ENCODE results near the gene PAK4.

The PAK4 gene

GRCh38 chr19:39125554-39126311 is at the start of gene PAK4:
PAK4 (plus strand) TSS chr19:39125786; CDS start chr19:39169554, 43,768 bp downstream.
- DNase-seq: peak; percentile 97
- Histone ChIP-seq H3K36me3 (peaks cover 2% of the 10 kb centered on the region; the same call in 1 of the 2 replicates), H3K27me3 (ENCODE audit: insufficient read depth, low read depth, severe bottlenecking) (no peaks in the 10 kb centered on the region), H3K27ac (peak within 1 kb of the TSS; percentile 96), H3K9me3 (ENCODE audit: severe bottlenecking) (no peaks in the 10 kb centered on the region), H3K4me3 (ENCODE audit: low read depth, low read length) (peak within 1 kb of the TSS; percentile 74)
- TF ChIP-seq, protein P1, sequence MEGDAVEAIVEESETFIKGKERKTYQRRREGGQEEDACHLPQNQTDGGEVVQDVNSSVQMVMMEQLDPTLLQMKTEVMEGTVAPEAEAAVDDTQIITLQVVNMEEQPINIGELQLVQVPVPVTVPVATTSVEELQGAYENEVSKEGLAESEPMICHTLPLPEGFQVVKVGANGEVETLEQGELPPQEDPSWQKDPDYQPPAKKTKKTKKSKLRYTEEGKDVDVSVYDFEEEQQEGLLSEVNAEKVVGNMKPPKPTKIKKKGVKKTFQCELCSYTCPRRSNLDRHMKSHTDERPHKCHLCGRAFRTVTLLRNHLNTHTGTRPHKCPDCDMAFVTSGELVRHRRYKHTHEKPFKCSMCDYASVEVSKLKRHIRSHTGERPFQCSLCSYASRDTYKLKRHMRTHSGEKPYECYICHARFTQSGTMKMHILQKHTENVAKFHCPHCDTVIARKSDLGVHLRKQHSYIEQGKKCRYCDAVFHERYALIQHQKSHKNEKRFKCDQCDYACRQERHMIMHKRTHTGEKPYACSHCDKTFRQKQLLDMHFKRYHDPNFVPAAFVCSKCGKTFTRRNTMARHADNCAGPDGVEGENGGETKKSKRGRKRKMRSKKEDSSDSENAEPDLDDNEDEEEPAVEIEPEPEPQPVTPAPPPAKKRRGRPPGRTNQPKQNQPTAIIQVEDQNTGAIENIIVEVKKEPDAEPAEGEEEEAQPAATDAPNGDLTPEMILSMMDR (IDR thresholded peaks at IDR 0.05; ENCODE audit: low read depth, low read length): no peak

- H3K27ac ChIP-seq: no peak overlapping the region
- H3K4me3 ChIP-seq (ENCODE audit: low read depth, low read length): no peak overlapping the region
- H3K27me3 ChIP-seq (ENCODE audit: insufficient read depth, low read depth, severe bottlenecking): no peaks in the 10 kb centered on the region
- H3K36me3 ChIP-seq: no peaks in the 10 kb centered on the region
- no peaks in the 10 kb centered on the region for H3K9me3 ChIP-seq (ENCODE audit: severe bottlenecking)
- TF ChIP-seq, protein P1 (IDR thresholded peaks at IDR 0.05; ENCODE audit: low read depth, low read length): no peak
- no peak for DNase-seq
These were observed 48.3 kb upstream of the PAK4 start for GRCh38 chr19:39077323-39077722.

- no peak overlapping the region for H3K27ac ChIP-seq
- TF ChIP-seq, protein P1 (IDR thresholded peaks at IDR 0.05; ENCODE audit: low read depth, low read length): no peak
- no peaks in the 10 kb centered on the region for H3K9me3 ChIP-seq (ENCODE audit: severe bottlenecking)
- no peaks in the 10 kb centered on the region for H3K27me3 ChIP-seq (ENCODE audit: insufficient read depth, low read depth, severe bottlenecking)
- no peak for DNase-seq
- H3K4me3 ChIP-seq (ENCODE audit: low read depth, low read length): no peak overlapping the region
- no peaks in the 10 kb centered on the region for H3K36me3 ChIP-seq
These were observed 47.0 kb upstream of the PAK4 start for GRCh38 chr19:39078436-39079200.

- no peaks in the 10 kb centered on the region for H3K9me3 ChIP-seq (ENCODE audit: severe bottlenecking)
- no peak overlapping the region for H3K27ac ChIP-seq
- no peak overlapping the region for H3K4me3 ChIP-seq (ENCODE audit: low read depth, low read length)
- H3K27me3 ChIP-seq (ENCODE audit: insufficient read depth, low read depth, severe bottlenecking): peaks cover 13% of the 10 kb centered on the region
- no peak for DNase-seq
- no peaks in the 10 kb centered on the region for H3K36me3 ChIP-seq
- TF ChIP-seq, protein P1 (IDR thresholded peaks at IDR 0.05; ENCODE audit: low read depth, low read length): no peak
These were observed 45.2 kb upstream of the PAK4 start for GRCh38 chr19:39080431-39080830.

- Histone ChIP-seq H3K27me3 (ENCODE audit: insufficient read depth, low read depth, severe bottlenecking) (peaks cover 15% of the 10 kb centered on the region), H3K27ac (no peak overlapping the region), H3K36me3 (no peaks in the 10 kb centered on the region), H3K4me3 (ENCODE audit: low read depth, low read length) (no peak overlapping the region), H3K9me3 (ENCODE audit: severe bottlenecking) (no peaks in the 10 kb centered on the region)
- no peak for DNase-seq
- TF ChIP-seq, protein P1 (IDR thresholded peaks at IDR 0.05; ENCODE audit: low read depth, low read length): no peak
These were observed 43.4 kb upstream of the PAK4 start for GRCh38 chr19:39082167-39082566.
